ENCODE results near the gene TEF.

Gene TEF

GRCh38 chr22:41418717-41419116 lies 37.0 kb downstream of the TEF start:
- Histone ChIP-seq H3K36me3 (ENCODE audit: low read length) (no peaks in the 10 kb centered on the region), H3K27ac (ENCODE audit: low read depth, low read length) (no peak overlapping the region), H4K20me1 (ENCODE audit: low read depth, low read length) (no peaks in the 10 kb centered on the region), H3K4me3 (ENCODE audit: insufficient read depth, low read length, poor library complexity, severe bottlenecking) (no peak overlapping the region), H3K79me2 (ENCODE audit: insufficient read depth, low read length) (peaks cover 30% of the 10 kb centered on the region), H3F3A (ENCODE audit: insufficient read depth) (peaks cover 9% of the 10 kb centered on the region; the same call in 1 of the 2 replicates), H3K4me2 (ENCODE audit: low read depth, low read length, poor library complexity, severe bottlenecking) (no peak overlapping the region), H3K9ac (ENCODE audit: low read length) (no peak overlapping the region), H2AFZ (ENCODE audit: low read depth, low read length, severe bottlenecking) (no peak overlapping the region), H3K27me3 (ENCODE audit: low read length) (no peaks in the 10 kb centered on the region), H3K9me2 (replicated peaks; ENCODE audit: insufficient read depth, low read length) (no peaks in the 10 kb centered on the region), H3K9me3 (ENCODE audit: insufficient read depth, low read length) (no peaks in the 10 kb centered on the region)
- no peak for TF ChIP-seq EZH2phosphoT487 (conservative IDR thresholded peaks at IDR 0.05; ENCODE audit: low read length)
- TF ChIP-seq CTCF (IDR thresholded peaks at IDR 0.05; ENCODE audit: insufficient read depth, low read length, poor library complexity, severe bottlenecking), result no peak

DNA sequence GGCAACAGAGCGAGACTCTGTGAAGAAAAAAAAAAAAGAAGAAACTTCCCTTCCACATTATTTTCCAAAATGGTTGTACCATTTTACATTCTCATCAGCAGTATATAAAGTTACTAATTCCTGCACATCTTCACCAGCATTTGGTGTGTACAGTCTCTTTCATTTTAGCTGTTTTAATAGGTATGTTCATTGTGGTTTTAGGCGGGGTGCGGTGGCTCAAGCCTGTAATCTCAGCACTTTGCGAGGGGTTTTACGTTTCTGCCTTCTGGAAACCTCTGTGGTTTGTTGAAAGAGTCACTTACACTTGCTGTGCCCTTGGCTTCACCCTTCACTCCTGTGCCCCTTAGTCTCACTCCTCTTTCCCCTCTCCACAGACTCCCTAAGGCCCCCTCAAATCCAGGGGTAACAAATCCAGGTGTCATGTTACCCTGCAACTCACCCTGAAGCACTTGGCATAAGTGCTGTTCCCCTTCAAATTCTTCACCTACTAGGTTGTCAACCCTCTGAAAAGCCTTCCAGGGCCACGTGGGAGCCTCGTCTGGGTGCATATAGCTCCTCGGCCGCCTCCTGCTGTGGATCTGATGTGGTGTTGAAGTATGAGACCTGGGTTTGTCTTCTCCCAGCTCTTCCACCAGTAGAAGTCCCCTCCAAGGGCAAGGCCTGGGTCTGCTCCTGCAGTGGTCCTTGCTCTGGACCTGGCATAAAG lies 44.1 kb downstream of the TEF start:
- TF ChIP-seq EZH2phosphoT487 (conservative IDR thresholded peaks at IDR 0.05; ENCODE audit: low read length), result no peak
- TF ChIP-seq CTCF (IDR thresholded peaks at IDR 0.05; ENCODE audit: insufficient read depth, low read length, poor library complexity, severe bottlenecking), result no peak
- H3K27ac ChIP-seq (ENCODE audit: low read depth, low read length), result peak overlapping the region; percentile 11; the same call in 1 of the 2 replicates
- no peak overlapping the region for H3K9ac ChIP-seq (ENCODE audit: low read length)
- no peak overlapping the region for H2AFZ ChIP-seq (ENCODE audit: low read depth, low read length, severe bottlenecking)
- H3K9me2 ChIP-seq (replicated peaks; ENCODE audit: insufficient read depth, low read length), result no peaks in the 10 kb centered on the region
- H3F3A ChIP-seq (ENCODE audit: insufficient read depth), result peaks cover 9% of the 10 kb centered on the region; the same call in 1 of the 2 replicates
- no peaks in the 10 kb centered on the region for H3K9me3 ChIP-seq (ENCODE audit: insufficient read depth, low read length)
- no peaks in the 10 kb centered on the region for H3K36me3 ChIP-seq (ENCODE audit: low read length)
- no peak overlapping the region for H3K4me2 ChIP-seq (ENCODE audit: low read depth, low read length, poor library complexity, severe bottlenecking)
- peaks cover 5% of the 10 kb centered on the region; the same call in 1 of the 2 replicates for H3K79me2 ChIP-seq (ENCODE audit: insufficient read depth, low read length)
- no peaks in the 10 kb centered on the region for H4K20me1 ChIP-seq (ENCODE audit: low read depth, low read length)
- H3K27me3 ChIP-seq (ENCODE audit: low read length), result no peaks in the 10 kb centered on the region
- H3K4me3 ChIP-seq (ENCODE audit: insufficient read depth, low read length, poor library complexity, severe bottlenecking), result no peak overlapping the region

DNA sequence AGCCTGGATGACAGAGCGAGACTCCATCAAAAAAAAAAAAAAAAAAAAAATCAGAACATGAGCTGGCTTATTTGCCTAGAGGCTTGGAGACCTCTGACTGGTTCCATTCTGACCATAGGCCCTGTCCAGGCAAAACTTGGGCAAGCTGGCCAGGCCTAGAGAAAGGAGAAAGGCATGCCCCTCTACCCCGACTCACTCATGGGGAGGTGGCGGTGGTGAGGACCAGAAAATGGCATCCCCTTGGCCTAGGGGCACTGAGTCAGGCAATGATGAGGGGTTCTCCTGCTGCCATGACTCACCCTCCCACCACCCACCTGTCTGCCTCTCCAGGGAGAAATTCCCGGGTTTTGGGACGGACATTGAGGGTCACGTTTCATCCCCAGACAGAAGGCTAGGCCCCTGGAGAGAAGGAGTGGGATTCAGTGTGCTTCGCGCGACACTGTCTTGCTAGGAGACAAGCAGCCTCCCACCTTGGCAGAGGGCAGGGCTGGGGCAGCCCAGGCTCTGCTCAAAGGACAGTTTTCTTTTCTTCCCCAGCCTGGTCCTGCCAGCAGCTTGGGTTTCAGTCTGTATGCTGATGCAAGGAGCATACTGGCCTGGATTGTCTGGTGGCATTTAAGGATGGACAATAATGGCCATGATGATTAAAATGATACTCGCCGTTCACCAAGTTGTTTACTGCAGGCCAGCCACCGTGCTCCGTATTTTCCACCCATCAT lies 47.6 kb downstream of the TEF start:
- Histone ChIP-seq H3K9ac (ENCODE audit: low read length) (no peak overlapping the region), H3K79me2 (ENCODE audit: insufficient read depth, low read length) (no peaks in the 10 kb centered on the region), H3K27ac (ENCODE audit: low read depth, low read length) (no peak overlapping the region), H2AFZ (ENCODE audit: low read depth, low read length, severe bottlenecking) (no peak overlapping the region), H3F3A (ENCODE audit: insufficient read depth) (no peaks in the 10 kb centered on the region), H3K9me3 (ENCODE audit: insufficient read depth, low read length) (no peaks in the 10 kb centered on the region), H4K20me1 (ENCODE audit: low read depth, low read length) (no peaks in the 10 kb centered on the region), H3K9me2 (replicated peaks; ENCODE audit: insufficient read depth, low read length) (no peaks in the 10 kb centered on the region), H3K4me3 (ENCODE audit: insufficient read depth, low read length, poor library complexity, severe bottlenecking) (no peak overlapping the region), H3K36me3 (ENCODE audit: low read length) (no peaks in the 10 kb centered on the region), H3K4me2 (ENCODE audit: low read depth, low read length, poor library complexity, severe bottlenecking) (no peak overlapping the region), H3K27me3 (ENCODE audit: low read length) (no peaks in the 10 kb centered on the region)
- no peak for TF ChIP-seq EZH2phosphoT487 (conservative IDR thresholded peaks at IDR 0.05; ENCODE audit: low read length)
- no peak for TF ChIP-seq CTCF (IDR thresholded peaks at IDR 0.05; ENCODE audit: insufficient read depth, low read length, poor library complexity, severe bottlenecking)

All from SU-DHL-6 (cell line).